DMS153 (cell line): ENCODE results near the gene SLC7A7.
"Not testable (repeated sequence)": the region's sequence is repeated elsewhere in the genome, so short reads cannot be mapped to it uniquely, and the experiment has no call there.

Source experiments
- DNase-seq: peaks from one replicate; lab custom pipeline; 2025; lab: John Stamatoyannopoulos, UW

The SLC7A7 gene

DNA sequence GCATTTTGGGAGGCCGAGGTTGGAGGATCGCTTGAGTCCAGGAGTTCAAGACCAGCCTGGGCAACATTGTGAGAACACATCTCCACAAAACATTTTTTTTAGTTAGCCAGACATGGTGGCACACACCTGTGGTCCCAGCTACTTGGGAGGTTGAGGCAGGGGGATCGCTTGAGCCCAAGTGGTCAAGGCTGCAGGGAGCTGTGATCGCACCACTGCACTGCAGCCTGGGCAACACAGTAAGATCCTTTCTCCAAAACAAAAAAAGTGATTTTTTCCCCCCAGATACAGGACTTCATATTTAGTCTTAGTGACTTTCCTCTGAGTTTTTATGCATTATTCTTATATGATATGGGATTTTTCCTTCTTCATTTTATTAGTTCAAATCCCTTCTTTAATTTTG lies 28.6 kb downstream of the SLC7A7 start:
- DNase-seq = no peak

GRCh38 chr14:22781301-22781991 lies 33.8 kb downstream of the SLC7A7 start:
- DNase-seq = no peak

GRCh38 chr14:22780941-22781300 lies 34.3 kb downstream of the SLC7A7 start:
- no peak for DNase-seq

DNA sequence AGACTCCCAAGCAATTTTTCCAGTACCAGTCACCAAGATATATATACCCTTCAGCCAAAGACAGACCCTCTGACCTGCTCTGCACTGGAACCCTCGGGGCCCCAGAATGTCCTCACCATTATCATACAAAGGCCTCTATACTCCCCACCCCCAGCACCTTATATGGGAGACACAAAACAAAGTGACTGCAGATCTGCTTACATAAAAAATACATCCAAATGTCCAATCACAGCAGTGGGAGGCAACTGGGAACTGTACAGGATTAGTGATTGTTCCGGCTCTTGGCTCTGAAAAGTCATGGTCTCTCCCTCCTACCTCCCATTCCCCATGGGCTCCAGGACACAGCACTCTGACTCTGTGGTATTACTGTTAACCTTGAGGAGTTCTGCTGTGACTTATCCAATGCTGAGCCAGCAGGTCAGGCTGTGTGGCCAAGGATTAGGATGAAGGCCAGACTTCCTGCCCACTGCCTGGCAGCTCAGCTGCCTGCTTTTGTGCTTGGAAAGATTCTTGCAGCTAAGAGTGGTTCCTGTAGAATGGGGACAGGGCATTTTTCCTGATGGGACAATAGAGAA lies 35.0 kb downstream of the SLC7A7 start:
- DNase-seq = no peak

DNA sequence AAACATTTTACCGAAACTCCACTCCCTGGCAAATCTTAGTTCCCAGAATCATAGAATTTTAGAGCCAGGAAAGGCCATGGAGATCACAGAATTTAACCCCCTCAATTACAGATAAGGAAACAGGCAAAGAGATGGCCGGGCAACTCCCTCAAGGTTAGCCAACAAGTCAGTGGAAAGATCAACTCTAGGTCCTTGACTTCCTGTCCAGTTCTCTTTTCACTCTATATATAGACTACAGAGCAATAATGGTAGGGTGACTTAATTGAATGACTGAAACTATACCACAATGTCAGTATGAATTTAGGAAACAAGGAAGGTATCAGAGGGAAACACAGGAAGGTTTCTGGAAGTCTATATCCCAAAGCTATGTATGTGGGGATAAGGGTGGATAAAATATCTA lies 37.2 kb downstream of the SLC7A7 start:
- DNase-seq = no peak

DNA sequence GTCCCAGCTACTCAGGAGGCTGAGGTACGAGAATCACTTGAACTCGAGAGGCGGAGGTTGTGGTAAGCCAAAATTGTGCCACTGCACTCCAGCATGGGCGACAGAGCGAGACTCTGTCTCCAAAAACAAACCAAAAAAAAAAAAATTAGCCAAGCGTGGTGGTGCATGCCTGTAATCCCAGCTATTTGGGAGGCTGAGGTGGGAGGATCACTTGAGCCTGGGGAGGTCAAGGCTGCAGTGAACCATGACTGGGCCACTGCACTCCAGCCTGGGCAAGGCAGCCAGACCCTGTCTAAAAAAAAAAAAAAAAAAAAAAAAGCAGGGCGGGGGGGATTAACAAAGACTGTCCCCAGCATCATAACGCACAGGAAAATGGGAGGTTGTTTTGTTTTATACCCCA lies 38.4 kb downstream of the SLC7A7 start:
- DNase-seq = not testable (repeated sequence)

DNA sequence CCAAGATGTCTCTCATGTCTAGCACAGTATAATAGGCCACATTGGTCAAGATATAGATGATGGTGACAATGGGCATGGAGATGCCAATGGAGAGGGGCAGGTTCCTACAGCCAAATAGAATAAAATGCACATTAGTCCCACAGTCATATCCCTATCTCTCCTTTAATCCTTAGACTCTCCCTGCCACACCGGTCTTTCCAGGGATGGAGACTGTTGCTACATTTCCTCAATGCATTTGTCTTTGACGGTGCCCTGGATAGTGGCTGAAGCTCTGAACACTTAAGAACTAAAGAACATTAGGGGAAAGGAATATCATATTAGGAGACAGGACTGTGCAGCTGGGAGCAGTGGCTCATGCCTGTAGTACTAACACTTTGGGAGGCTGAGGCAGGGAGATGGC lies 39.0 kb downstream of the SLC7A7 start:
- DNase-seq = no peak

- DNase-seq = no peak
These were observed 41.1 kb downstream of the SLC7A7 start for GRCh38 chr14:22774011-22774706.

DNA sequence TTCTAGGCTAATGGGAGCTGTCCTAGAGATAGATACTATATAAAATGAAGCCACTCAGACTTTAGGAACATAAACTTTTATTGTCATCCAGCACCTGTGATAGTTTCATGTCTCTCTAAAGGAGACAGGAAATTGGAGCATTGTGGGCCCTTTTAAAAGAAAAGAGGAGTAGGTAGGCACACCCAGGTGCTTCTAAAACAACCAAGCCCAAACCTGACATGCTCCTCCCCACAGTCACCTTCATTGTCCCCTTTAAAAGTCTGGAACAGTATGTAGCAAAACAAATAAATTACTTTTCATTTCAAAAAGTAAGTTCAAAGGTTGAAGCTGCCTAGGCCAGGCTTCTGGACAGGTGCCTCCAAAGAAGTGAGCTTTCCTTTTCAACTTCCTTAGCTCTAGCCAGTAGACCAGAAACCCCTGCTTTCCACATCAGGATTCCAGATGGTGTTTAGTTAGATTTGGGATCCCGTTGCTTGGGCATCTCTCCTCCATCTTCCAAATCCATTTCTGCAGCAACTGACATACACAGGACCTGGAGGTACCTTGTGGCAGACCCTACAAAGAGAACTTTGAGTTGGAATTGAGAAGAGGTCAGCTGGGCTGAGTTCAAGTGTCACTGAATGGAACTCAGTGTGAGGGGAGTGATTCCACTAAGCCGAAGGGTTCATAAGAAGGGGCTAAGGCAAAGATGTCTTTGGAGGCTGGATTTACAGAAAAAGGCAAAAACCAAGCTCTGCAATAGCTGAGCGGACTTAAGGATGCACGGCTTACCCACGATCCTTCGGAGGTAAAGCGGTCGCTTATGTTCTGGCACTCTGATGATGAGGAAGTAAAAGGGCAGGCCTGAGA lies 41.8 kb downstream of the SLC7A7 start:
- no peak for DNase-seq

- no peak for DNase-seq
These were observed 42.5 kb downstream of the SLC7A7 start for GRCh38 chr14:22772725-22773124.

- DNase-seq = no peak
These were observed 44.6 kb downstream of the SLC7A7 start for GRCh38 chr14:22770481-22771187.

- no peak for DNase-seq
These were observed 45.9 kb downstream of the SLC7A7 start for GRCh38 chr14:22769369-22769768.

DNA sequence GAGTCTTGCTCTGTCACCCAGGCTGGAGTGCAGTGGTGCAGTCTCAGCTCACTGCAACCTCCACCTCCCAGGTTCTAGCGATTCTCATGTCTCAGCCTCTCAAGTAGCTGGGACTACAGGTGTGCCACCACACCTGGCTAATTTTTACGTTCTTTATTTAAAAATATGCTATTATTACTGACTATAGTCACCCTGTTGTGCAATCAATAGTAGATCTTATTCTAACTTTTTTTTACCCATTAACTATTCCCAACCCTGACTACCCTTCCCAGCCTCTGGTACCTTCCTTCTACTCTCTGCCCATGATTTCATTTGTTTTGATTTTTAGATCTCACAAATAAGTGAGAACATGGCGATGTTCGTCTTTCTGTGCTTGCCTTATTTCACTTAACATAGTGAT lies 46.3 kb downstream of the SLC7A7 start:
- no peak for DNase-seq

DNA sequence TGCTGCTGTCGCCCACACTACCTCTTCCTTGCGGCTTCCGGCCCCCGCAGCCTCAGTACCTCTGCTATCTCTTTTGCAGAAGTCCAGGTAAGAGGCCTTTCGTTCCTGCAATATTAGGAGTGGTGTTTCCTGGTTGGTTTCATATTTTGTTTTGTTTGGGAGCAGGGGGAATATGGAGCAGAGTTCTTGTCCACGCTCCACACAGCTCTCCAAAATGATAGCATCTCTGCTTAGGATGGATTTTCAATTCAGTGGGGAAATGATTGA lies 48.0 kb downstream of the SLC7A7 start:
- no peak for DNase-seq

DNA sequence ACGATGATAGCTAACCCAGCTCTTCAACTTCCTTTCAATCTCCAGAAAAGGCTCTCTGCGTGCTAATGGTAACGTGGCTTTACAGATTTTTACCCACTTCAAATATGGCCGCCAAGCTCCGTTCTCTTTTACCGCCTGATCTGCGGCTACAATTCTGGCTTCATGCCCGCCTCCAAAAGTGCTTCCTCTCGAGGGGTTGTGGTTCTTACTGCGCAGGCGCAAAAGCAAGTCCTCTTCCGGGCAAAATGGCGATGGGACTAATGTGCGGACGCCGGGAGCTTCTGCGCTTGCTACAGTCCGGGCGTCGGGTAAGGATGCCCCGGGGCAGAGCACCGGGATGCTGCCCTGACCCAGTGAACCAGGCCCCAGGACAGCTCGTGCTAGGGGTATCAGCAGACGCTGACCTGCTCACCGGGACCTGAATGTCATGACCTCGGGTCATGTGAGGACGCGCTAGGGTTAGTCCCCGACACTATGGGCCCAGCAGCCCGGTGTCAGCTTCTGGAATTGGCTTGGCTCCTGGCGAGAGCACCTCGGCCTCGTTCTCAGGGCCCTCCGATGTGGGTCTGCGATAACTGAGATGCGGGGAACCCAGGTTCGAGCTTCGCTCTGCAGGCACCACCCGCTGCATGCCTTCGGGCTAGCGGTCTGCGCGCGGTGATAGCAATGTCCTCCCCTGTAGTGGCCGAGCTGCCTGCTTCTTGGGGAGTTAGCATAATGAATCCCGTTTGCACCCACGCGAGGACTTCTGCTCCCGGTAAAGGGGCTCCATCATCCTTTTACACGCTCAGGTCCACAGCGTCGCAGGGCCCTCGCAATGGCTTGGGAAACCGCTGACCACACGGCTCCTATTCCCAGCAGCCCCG lies 48.5 kb downstream of the SLC7A7 start, which contains the start of gene OXA1L:
OXA1L (plus strand) TSS at position 232 of the 866 bp plus-strand sequence; CDS start at position 246, 14 bp downstream.
- DNase-seq = peak; percentile 95

DNA sequence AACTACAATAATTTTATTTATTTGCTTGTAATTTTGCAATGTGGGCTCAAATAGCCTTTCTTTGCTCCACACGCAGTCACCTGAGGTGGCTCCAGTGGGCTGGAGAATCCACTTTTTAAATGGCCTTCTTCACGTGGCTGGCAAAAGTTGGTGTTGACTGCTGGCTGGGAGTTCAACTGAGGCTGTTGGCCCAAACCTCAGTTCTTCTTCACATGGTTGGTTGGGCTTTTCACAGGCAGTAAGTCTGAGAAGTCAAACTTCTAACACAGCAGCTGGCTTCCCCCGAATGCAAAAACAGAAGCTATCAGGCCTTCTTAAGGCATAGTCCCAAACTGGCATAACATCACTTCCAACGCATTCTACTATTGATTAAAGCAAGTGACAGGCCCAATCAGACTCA lies 50.9 kb downstream of the SLC7A7 start:
- no peak for DNase-seq

GRCh38 chr14:22761734-22762133 lies 53.5 kb downstream of the SLC7A7 start:
- no peak for DNase-seq

DNA sequence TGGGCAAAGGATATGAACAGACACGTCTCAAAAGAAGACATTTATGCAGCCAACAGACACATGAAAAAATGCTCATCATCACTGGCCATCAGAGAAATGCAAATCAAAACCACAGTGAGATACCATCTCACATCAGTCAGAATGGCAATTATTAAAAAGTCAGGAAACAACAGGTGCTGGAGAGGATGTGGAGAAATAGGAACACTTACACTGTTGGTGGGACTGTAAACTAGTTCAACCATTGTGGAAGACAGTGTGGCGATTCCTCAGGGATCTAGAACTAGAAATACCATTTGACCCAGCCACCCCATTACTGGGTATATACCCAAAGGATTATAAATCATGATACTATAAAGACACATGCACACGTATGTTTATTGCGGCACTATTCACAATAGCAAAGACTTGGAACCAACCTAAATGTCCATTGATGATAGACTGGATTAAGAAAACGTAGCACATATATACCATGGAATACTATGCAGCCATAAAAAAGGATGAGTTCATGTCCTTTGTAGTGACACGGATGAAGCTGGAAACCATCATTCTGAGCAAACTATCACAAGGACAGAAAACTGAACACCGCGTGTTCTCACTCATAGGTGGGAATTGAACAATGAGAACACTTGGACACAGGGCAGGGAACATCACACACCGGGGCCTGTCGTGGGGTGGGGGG lies 57.1 kb downstream of the SLC7A7 start:
- DNase-seq = not testable (repeated sequence)

DNA sequence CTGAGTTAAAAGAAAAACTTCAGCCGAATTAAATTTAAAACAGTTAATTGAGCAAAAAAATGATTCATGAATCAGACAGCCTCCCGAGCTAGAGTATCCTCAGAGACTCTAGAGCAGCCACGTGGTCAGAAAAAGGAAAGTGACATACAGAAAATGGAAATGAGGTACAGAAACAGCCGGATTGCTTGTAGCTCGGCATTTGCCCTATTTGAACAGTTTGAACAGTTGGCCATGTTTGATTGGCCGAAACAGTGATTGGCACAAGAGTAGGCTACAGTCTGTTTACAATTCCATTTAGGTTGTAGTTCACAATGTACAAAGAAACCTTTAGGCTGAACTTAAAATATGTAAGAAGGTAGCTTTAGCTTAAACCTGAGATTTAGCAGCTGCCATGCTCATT lies 61.6 kb downstream of the SLC7A7 start:
- no peak for DNase-seq

GRCh38 chr14:22752422-22752821 lies 62.8 kb downstream of the SLC7A7 start:
- DNase-seq = no peak
